SK-N-SH treated with all-trans-retinoic acid at 6 μM for 48 hours (cell line): ENCODE data around the gene CPLANE2.

Experiments
- ATAC-seq: fragments of 200-7000 bp; cut with Tn5 transposase; 3 replicates; pipeline ENCODE4 v1.9.1; 2020; ENCODE audit warnings: mild to moderate bottlenecking, moderate library complexity
- ARNTL ChIP-seq: fragments of 450-650 bp; formaldehyde crosslinking; IDR thresholded peaks from 2 replicates; pipeline ENCODE4 v1.5.0; 2020; ENCODE audit warnings: low read depth, mild to moderate bottlenecking, moderate library complexity, borderline replicate concordance
- BACH2 ChIP-seq: fragments of 250-450 bp; sonication (Bioruptor Pico); IDR thresholded peaks from 2 replicates; pipeline ENCODE4 v1.9.0; 2021; ENCODE audit warnings: mild to moderate bottlenecking, borderline replicate concordance
- CSDC2 ChIP-seq: fragments of 250-450 bp; sonication (Bioruptor Pico); IDR thresholded peaks from 2 replicates; pipeline ENCODE4 v1.5.0; 2020; ENCODE audit warnings: mild to moderate bottlenecking, moderate library complexity
- ESRRG ChIP-seq: fragments of 250-450 bp; sonication (Bioruptor Pico); IDR thresholded peaks from 2 replicates; pipeline ENCODE4 v1.6.1; 2021; ENCODE audit warnings: mild to moderate bottlenecking
- GLIS3 ChIP-seq: fragments of 250-450 bp; sonication (Bioruptor Pico); IDR thresholded peaks from 2 replicates; pipeline ENCODE4 v1.5.0; 2020; ENCODE audit warnings: mild to moderate bottlenecking, moderate library complexity
- ISL1 ChIP-seq: fragments of 250-450 bp; sonication (Bioruptor Pico); IDR thresholded peaks from 2 replicates; pipeline ENCODE4 v2.1.2; 2022; ENCODE audit warnings: mild to moderate bottlenecking, moderate library complexity
- OSR1 ChIP-seq: fragments of 250-450 bp; sonication (Bioruptor Pico); IDR thresholded peaks from 2 replicates; pipeline ENCODE4 v1.8.0; 2022; ENCODE audit warnings: moderate library complexity, mild to moderate bottlenecking, inconsistent platforms
- PPARA ChIP-seq: fragments of 250-450 bp; sonication (Bioruptor Pico); IDR thresholded peaks from 2 replicates; pipeline ENCODE4 v1.5.0; 2020; ENCODE audit warnings: mild to moderate bottlenecking, borderline replicate concordance
- RARB ChIP-seq: fragments of 250-450 bp; sonication (Bioruptor Pico); IDR thresholded peaks from 2 replicates; pipeline ENCODE4 v1.8.0; 2021; ENCODE audit warnings: mild to moderate bottlenecking, moderate library complexity
- SNAI2 ChIP-seq: fragments of 250-450 bp; sonication (Bioruptor Pico); IDR thresholded peaks from 2 replicates; pipeline ENCODE4 v1.5.0; 2020; ENCODE audit warnings: mild to moderate bottlenecking, moderate library complexity
- TCF4 ChIP-seq: fragments of 250-450 bp; sonication (Bioruptor Pico); IDR thresholded peaks from 2 replicates; pipeline ENCODE4 v1.8.0; 2021; ENCODE audit warnings: mild to moderate bottlenecking, moderate library complexity, borderline replicate concordance
- TOX ChIP-seq: fragments of 250-450 bp; sonication (Bioruptor Pico); IDR thresholded peaks from 2 replicates; pipeline ENCODE4 v1.8.0; 2021; ENCODE audit warnings: mild to moderate bottlenecking, moderate library complexity, borderline replicate concordance
- ZFP3 ChIP-seq: fragments of 250-450 bp; sonication (Bioruptor Pico); IDR thresholded peaks from 2 replicates; pipeline ENCODE4 v1.5.0; 2020; ENCODE audit warnings: mild to moderate bottlenecking, moderate library complexity
- ZNF565 ChIP-seq: fragments of 450-650 bp; formaldehyde crosslinking; conservative IDR thresholded peaks from 2 replicates; pipeline ENCODE4 v1.5.0; 2020; ENCODE audit warnings: low read depth, mild to moderate bottlenecking, moderate library complexity
- ZNF70 ChIP-seq: fragments of 450-650 bp; formaldehyde crosslinking; IDR thresholded peaks from 2 replicates; pipeline ENCODE4 v1.5.0; 2020; ENCODE audit warnings: mild to moderate bottlenecking, moderate library complexity
- TF ChIP-seq, protein P1 (sequence below): fragments of 250-450 bp; sonication (Bioruptor Pico); IDR thresholded peaks from 2 replicates; pipeline ENCODE4 v1.5.1; 2020; ENCODE audit warnings: low read depth, mild to moderate bottlenecking, moderate library complexity
- TF ChIP-seq, protein P2 (sequence below): fragments of 250-450 bp; sonication (Bioruptor Pico); IDR thresholded peaks from 2 replicates; pipeline ENCODE4 v1.5.1; 2021; ENCODE audit warnings: mild to moderate bottlenecking, moderate library complexity
- TF ChIP-seq, protein P3 (sequence below): fragments of 250-450 bp; sonication (Bioruptor Pico); IDR thresholded peaks from 2 replicates; pipeline ENCODE4 v1.8.0; 2021; ENCODE audit warnings: low read depth, mild to moderate bottlenecking, moderate library complexity, borderline replicate concordance
- TF ChIP-seq, protein P4 (sequence below): fragments of 250-450 bp; sonication (Bioruptor Pico); IDR thresholded peaks from 2 replicates; pipeline ENCODE4 v1.8.0; 2020; ENCODE audit warnings: mild to moderate bottlenecking, moderate library complexity, borderline replicate concordance
- TF ChIP-seq, protein P5 (sequence below): fragments of 250-450 bp; sonication (Bioruptor Pico); IDR thresholded peaks from 2 replicates; pipeline ENCODE4 v1.5.0; 2020; ENCODE audit warnings: mild to moderate bottlenecking, moderate library complexity

CPLANE2 gene

DNA sequence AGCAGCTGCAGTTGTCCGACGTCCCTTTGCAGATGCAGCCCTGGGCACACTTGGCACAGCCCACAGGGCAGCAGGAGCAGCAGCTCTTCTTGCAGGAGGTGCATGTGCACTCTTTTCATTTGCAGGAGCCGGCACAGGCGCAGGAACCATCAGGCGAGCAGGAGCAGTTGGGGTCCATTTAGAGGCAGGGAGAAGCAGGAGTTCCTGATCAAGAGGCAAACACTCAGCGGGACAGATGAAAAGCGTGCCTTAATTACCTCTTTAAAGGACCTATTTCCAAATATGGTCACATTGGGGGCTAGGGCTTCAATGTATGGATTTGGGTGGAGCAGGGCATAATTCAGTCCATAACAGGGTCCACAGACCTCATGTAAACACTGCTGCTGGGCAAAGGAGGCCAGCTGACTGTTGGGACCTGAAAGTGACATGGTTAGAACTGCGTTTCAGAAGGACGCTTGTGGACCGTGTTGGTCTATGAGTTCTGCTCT lies 4.3 kb upstream of the CPLANE2 start:
- TF ChIP-seq, protein P1, sequence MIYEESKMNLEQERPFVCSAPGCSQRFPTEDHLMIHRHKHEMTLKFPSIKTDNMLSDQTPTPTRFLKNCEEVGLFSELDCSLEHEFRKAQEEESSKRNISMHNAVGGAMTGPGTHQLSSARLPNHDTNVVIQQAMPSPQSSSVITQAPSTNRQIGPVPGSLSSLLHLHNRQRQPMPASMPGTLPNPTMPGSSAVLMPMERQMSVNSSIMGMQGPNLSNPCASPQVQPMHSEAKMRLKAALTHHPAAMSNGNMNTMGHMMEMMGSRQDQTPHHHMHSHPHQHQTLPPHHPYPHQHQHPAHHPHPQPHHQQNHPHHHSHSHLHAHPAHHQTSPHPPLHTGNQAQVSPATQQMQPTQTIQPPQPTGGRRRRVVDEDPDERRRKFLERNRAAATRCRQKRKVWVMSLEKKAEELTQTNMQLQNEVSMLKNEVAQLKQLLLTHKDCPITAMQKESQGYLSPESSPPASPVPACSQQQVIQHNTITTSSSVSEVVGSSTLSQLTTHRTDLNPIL = no peak
- no peak for TF ChIP-seq OSR1 (CRISPR knock-in tag)
- TF ChIP-seq ARNTL (CRISPR knock-in tag) = no peak
- no peak for TF ChIP-seq ZFP3 (CRISPR knock-in tag)
- no peak for TF ChIP-seq TCF4 (CRISPR knock-in tag)
- TF ChIP-seq RARB (CRISPR knock-in tag) = no peak
- TF ChIP-seq ESRRG = no peak
- TF ChIP-seq, protein P2, sequence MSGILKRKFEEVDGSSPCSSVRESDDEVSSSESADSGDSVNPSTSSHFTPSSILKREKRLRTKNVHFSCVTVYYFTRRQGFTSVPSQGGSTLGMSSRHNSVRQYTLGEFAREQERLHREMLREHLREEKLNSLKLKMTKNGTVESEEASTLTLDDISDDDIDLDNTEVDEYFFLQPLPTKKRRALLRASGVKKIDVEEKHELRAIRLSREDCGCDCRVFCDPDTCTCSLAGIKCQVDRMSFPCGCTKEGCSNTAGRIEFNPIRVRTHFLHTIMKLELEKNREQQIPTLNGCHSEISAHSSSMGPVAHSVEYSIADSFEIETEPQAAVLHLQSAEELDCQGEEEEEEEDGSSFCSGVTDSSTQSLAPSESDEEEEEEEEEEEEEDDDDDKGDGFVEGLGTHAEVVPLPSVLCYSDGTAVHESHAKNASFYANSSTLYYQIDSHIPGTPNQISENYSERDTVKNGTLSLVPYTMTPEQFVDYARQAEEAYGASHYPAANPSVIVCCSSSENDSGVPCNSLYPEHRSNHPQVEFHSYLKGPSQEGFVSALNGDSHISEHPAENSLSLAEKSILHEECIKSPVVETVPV (CRISPR knock-in tag) = no peak
- TF ChIP-seq GLIS3 (CRISPR knock-in tag) = no peak
- TF ChIP-seq, protein P3, sequence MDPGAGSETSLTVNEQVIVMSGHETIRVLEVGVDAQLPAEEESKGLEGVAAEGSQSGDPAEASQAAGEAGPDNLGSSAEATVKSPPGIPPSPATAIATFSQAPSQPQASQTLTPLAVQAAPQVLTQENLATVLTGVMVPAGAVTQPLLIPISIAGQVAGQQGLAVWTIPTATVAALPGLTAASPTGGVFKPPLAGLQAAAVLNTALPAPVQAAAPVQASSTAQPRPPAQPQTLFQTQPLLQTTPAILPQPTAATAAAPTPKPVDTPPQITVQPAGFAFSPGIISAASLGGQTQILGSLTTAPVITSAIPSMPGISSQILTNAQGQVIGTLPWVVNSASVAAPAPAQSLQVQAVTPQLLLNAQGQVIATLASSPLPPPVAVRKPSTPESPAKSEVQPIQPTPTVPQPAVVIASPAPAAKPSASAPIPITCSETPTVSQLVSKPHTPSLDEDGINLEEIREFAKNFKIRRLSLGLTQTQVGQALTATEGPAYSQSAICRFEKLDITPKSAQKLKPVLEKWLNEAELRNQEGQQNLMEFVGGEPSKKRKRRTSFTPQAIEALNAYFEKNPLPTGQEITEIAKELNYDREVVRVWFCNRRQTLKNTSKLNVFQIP = no peak
- no peak for TF ChIP-seq CSDC2
- TF ChIP-seq TOX = no peak
- no peak for TF ChIP-seq ZNF70 (CRISPR knock-in tag)
- TF ChIP-seq BACH2 (CRISPR knock-in tag) = no peak

DNA sequence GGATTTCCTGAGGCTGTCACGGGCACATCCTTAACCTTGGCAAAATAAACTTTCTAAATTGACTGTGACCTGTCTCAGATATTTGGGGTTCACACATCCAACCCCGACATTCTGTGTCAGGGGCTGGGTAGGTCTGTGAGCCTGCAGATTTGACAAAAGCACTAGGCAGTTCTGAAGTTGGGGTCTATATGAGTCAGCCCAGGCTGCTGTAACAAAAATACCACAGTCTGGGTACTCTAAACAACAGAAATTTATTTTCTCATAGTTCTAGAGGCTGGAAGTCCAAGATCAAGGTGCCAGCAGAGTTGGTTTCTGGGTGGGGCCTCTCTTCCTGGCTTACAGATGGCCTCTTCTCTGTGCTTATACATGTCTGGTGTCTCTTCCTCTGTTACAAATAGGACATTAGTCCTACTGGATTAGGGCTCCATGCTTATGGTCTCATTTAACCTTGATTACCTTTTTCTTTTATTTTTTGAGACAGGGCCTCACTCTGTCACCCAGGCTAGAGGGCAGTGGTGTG lies 3.0 kb upstream of the CPLANE2 start:
- no peak for TF ChIP-seq SNAI2 (CRISPR knock-in tag)
- TF ChIP-seq GLIS3 (CRISPR knock-in tag) = no peak
- TF ChIP-seq, protein P4, sequence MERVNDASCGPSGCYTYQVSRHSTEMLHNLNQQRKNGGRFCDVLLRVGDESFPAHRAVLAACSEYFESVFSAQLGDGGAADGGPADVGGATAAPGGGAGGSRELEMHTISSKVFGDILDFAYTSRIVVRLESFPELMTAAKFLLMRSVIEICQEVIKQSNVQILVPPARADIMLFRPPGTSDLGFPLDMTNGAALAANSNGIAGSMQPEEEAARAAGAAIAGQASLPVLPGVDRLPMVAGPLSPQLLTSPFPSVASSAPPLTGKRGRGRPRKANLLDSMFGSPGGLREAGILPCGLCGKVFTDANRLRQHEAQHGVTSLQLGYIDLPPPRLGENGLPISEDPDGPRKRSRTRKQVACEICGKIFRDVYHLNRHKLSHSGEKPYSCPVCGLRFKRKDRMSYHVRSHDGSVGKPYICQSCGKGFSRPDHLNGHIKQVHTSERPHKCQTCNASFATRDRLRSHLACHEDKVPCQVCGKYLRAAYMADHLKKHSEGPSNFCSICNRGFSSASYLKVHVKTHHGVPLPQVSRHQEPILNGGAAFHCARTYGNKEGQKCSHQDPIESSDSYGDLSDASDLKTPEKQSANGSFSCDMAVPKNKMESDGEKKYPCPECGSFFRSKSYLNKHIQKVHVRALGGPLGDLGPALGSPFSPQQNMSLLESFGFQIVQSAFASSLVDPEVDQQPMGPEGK (CRISPR knock-in tag) = no peak
- no peak for TF ChIP-seq TOX
- TF ChIP-seq RARB (CRISPR knock-in tag) = no peak
- no peak for TF ChIP-seq ZNF565 (CRISPR knock-in tag)
- TF ChIP-seq TCF4 (CRISPR knock-in tag) = no peak
- TF ChIP-seq ARNTL (CRISPR knock-in tag) = no peak
- TF ChIP-seq, protein P1 = no peak
- no peak for TF ChIP-seq ISL1 (CRISPR knock-in tag)
- no peak for TF ChIP-seq CSDC2
- TF ChIP-seq, protein P5, sequence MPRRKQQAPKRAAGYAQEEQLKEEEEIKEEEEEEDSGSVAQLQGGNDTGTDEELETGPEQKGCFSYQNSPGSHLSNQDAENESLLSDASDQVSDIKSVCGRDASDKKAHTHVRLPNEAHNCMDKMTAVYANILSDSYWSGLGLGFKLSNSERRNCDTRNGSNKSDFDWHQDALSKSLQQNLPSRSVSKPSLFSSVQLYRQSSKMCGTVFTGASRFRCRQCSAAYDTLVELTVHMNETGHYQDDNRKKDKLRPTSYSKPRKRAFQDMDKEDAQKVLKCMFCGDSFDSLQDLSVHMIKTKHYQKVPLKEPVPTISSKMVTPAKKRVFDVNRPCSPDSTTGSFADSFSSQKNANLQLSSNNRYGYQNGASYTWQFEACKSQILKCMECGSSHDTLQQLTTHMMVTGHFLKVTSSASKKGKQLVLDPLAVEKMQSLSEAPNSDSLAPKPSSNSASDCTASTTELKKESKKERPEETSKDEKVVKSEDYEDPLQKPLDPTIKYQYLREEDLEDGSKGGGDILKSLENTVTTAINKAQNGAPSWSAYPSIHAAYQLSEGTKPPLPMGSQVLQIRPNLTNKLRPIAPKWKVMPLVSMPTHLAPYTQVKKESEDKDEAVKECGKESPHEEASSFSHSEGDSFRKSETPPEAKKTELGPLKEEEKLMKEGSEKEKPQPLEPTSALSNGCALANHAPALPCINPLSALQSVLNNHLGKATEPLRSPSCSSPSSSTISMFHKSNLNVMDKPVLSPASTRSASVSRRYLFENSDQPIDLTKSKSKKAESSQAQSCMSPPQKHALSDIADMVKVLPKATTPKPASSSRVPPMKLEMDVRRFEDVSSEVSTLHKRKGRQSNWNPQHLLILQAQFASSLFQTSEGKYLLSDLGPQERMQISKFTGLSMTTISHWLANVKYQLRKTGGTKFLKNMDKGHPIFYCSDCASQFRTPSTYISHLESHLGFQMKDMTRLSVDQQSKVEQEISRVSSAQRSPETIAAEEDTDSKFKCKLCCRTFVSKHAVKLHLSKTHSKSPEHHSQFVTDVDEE (CRISPR knock-in tag) = no peak
- TF ChIP-seq ZNF70 (CRISPR knock-in tag) = no peak
- ATAC-seq = no peak

More for the DNA sequence above, 4.3 kb upstream of the CPLANE2 start:
- ATAC-seq = no peak

DNA sequence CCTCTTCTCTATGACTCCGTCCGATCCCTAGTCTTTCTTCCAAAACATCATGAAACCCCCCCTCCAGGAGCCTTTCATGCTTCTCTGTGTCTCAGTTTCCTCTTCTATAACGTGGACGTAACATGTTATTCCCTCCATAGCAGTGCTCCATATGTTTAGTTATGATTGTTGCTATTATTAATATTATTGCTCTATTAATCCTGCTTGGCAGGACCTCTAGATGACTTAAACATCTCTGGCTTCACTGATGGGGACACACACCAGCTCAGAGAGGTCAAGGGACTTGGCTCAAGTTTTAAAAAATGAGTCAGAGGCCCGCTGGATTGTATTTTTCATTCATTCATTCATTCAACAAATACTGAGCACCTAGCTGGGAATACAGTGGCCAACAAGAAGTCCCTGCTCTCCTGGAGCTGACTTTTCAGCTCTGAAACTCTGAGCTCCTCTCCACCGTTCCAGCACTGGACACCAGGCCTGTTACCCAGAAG lies 404 bp upstream of the CPLANE2 start:
- TF ChIP-seq, protein P2 (CRISPR knock-in tag) = no peak
- TF ChIP-seq, protein P1 = no peak
- no peak for TF ChIP-seq PPARA (CRISPR knock-in tag)
- ATAC-seq = no peak; the same call in 2 of the 3 replicates
